HG03039 (cell line): ENCODE data around the gene OR52E6.

ENCODE experiments used
- ATAC-seq: cut with Tn5 transposase; IDR thresholded peaks from one replicate; pipeline ENCODE4 v1.9.1; 2021; ENCODE audit warnings: mild to moderate bottlenecking, moderate library complexity; ENCODE audit not compliant: unreplicated experiment

The OR52E6 gene

DNA sequence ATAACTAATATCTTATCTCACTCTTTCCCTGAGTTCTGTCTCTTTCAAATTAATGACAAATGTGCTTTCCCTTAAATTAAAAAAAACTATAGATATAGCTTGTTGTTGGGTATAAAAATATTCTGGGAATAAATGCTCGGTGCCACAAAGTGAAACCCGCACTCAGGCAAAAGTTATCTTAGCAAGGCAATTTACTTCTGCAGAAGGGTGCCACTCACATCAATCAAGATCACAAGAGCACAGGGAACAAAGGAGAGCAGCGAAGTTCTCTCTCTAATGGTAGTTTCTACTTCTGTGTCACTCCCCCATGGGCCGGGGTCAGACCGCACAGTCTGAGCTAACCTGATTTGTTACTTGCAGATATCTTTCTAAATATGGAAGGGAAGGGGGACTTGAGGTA is 37.7 kb downstream of the OR52E6 start:
- no peak for ATAC-seq

DNA sequence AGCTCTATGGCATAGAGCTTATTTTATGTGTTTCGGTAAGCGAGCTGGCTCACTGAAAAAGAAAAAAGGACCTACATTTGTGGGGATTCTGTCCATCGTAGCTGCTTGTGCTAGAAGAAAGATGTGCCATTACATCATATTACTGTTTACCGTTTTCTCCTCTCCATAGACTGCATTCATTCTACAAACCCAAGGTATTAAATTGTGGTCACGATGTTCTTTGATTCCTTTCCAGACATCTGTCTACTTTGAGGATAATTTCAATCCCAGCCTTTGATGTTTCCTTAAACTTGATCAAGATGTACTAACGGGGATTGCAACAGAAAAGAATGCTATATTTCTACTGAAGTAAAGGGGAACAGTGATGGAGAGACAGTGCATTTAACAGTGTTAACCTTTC is 45.2 kb downstream of the OR52E6 start:
- no peak for ATAC-seq

DNA sequence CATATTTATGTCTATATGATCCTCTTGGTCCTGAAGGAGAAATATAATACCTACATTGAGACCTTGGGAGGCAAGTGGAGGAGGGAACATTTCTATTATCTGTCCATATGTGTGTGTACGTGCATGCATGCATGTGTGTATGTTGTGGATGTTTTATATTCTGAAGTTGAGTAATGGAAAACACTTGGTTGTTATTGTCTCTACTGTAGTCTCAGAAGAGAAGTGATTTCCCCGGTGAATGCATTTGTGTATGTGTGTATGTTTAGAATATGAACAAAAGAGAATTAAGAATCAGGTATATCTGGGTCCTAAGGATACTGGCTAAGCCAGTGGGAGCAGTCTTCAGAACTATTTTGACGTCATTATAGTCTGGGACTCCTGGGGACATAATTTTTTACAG is 50.5 kb downstream of the OR52E6 start, which contains the start of gene OR52N1:
TSS of gene OR52N1 (minus strand) at position 101 of the 400 bp plus-strand sequence. CDS start 2,449 bp downstream, outside the sequence.
- ATAC-seq, result no peak
